Adipocyte (in vitro differentiated cells): ENCODE measurements around the gene SMG6.
"Not testable (repeated sequence)": the region's sequence is repeated elsewhere in the genome, so short reads cannot be mapped to it uniquely, and the experiment has no call there.

Experiments used
- DNase-seq: peaks from one replicate; pipeline ENCODE4 v3.0.0-alpha.2; 2015; ENCODE audit warnings: low read depth
- H3K27me3 ChIP-seq: replicated peaks from 2 replicates; pipeline ENCODE4 v1.7.0; 2013; ENCODE audit warnings: mild to moderate bottlenecking, low read length, moderate library complexity; ENCODE audit not compliant: control insufficient read depth, insufficient read depth
- H3K36me3 ChIP-seq: 2 replicates; pipeline ENCODE4 v1.7.0; 2013; ENCODE audit warnings: low read length, mild to moderate bottlenecking, moderate library complexity; ENCODE audit not compliant: control insufficient read depth, insufficient read depth, severe bottlenecking
- H3K4me1 ChIP-seq: 2 replicates; pipeline ENCODE4 v1.7.0; 2013; ENCODE audit warnings: mild to moderate bottlenecking, low read length, moderate library complexity; ENCODE audit not compliant: control insufficient read depth, insufficient read depth
- H3K4me3 ChIP-seq: 2 replicates; pipeline ENCODE4 v1.7.0; 2013; ENCODE audit warnings: mild to moderate bottlenecking, low read length, moderate library complexity
- H3K9ac ChIP-seq: 2 replicates; pipeline ENCODE4 v1.7.0; 2013; ENCODE audit warnings: mild to moderate bottlenecking, low read length, moderate library complexity
- H3K9me3 ChIP-seq: 2 replicates; pipeline ENCODE4 v1.7.0; 2013; ENCODE audit warnings: mild to moderate bottlenecking, low read length, moderate library complexity; ENCODE audit not compliant: control insufficient read depth

The SMG6 gene

GRCh38 chr17:2210726-2211125 is 92.9 kb downstream of the SMG6 start:
- no peak for DNase-seq
- no peaks in the 10 kb centered on the region for H3K9me3 ChIP-seq
- no peak overlapping the region for H3K9ac ChIP-seq
- H3K4me3 ChIP-seq, result no peak overlapping the region
- H3K4me1 ChIP-seq, result peaks cover 40% of the 10 kb centered on the region
- no peaks in the 10 kb centered on the region for H3K27me3 ChIP-seq
- H3K36me3 ChIP-seq, result no peaks in the 10 kb centered on the region

- no peak for DNase-seq
- peaks cover 21% of the 10 kb centered on the region for H3K4me1 ChIP-seq
- no peak overlapping the region for H3K9ac ChIP-seq
- no peaks in the 10 kb centered on the region for H3K36me3 ChIP-seq
- no peaks in the 10 kb centered on the region for H3K9me3 ChIP-seq
- H3K4me3 ChIP-seq, result no peak overlapping the region
- no peaks in the 10 kb centered on the region for H3K27me3 ChIP-seq
Measured at GRCh38 chr17:2207815-2208515, 95.6 kb downstream of the SMG6 start.

GRCh38 chr17:2204393-2204792 is 99.2 kb downstream of the SMG6 start:
- H3K4me3 ChIP-seq, result no peak overlapping the region
- H3K27me3 ChIP-seq, result no peaks in the 10 kb centered on the region
- H3K4me1 ChIP-seq, result peaks cover 9% of the 10 kb centered on the region
- peaks cover 9% of the 10 kb centered on the region for H3K36me3 ChIP-seq
- H3K9me3 ChIP-seq, result no peaks in the 10 kb centered on the region
- H3K9ac ChIP-seq, result no peak overlapping the region
- no peak for DNase-seq

- Histone ChIP-seq H3K9ac (no peak overlapping the region), H3K4me3 (no peak overlapping the region), H3K4me1 (peaks cover 9% of the 10 kb centered on the region), H3K27me3 (no peaks in the 10 kb centered on the region), H3K9me3 (no peaks in the 10 kb centered on the region), H3K36me3 (peaks cover 9% of the 10 kb centered on the region)
- DNase-seq, result no peak
Measured at GRCh38 chr17:2203818-2204217, 99.8 kb downstream of the SMG6 start.

GRCh38 chr17:2202996-2203575 is 100.5 kb downstream of the SMG6 start:
- peaks cover 9% of the 10 kb centered on the region for H3K36me3 ChIP-seq
- H3K4me1 ChIP-seq, result peaks cover 9% of the 10 kb centered on the region
- no peaks in the 10 kb centered on the region for H3K27me3 ChIP-seq
- no peak overlapping the region for H3K9ac ChIP-seq
- H3K9me3 ChIP-seq, result no peaks in the 10 kb centered on the region
- DNase-seq, result no peak
- no peak overlapping the region for H3K4me3 ChIP-seq

- Histone ChIP-seq H3K4me3 (no peak overlapping the region), H3K36me3 (peaks cover 9% of the 10 kb centered on the region), H3K9ac (no peak overlapping the region), H3K27me3 (no peaks in the 10 kb centered on the region), H3K9me3 (no peaks in the 10 kb centered on the region), H3K4me1 (peaks cover 9% of the 10 kb centered on the region)
- no peak for DNase-seq
Measured at GRCh38 chr17:2202302-2202995, 101.1 kb downstream of the SMG6 start.

GRCh38 chr17:2199386-2199785 is 104.2 kb downstream of the SMG6 start:
- not testable (repeated sequence) for H3K9ac ChIP-seq

GRCh38 chr17:2198927-2199326 is 104.7 kb downstream of the SMG6 start:
- peaks cover 16% of the 10 kb centered on the region for H3K36me3 ChIP-seq
- peaks cover 9% of the 10 kb centered on the region for H3K4me1 ChIP-seq
- no peak overlapping the region for H3K9ac ChIP-seq
- no peaks in the 10 kb centered on the region for H3K27me3 ChIP-seq
- H3K4me3 ChIP-seq, result no peak overlapping the region
- H3K9me3 ChIP-seq, result no peaks in the 10 kb centered on the region
- DNase-seq, result peak; percentile 40

More at GRCh38 chr17:2199386-2199785, 104.2 kb downstream of the SMG6 start:
- not testable (repeated sequence) for DNase-seq, H3K4me3 ChIP-seq, H3K9me3 ChIP-seq, H3K4me1 ChIP-seq, H3K27me3 ChIP-seq
- peaks cover 13% of the 10 kb centered on the region for H3K36me3 ChIP-seq

- H3K9me3 ChIP-seq, result no peaks in the 10 kb centered on the region
Measured at GRCh38 chr17:2197271-2197670, 106.3 kb downstream of the SMG6 start.

GRCh38 chr17:2195729-2196128 is 107.9 kb downstream of the SMG6 start:
- peak; percentile 63 for DNase-seq

More at GRCh38 chr17:2197271-2197670, 106.3 kb downstream of the SMG6 start:
- DNase-seq, result no peak
- peaks cover 18% of the 10 kb centered on the region for H3K36me3 ChIP-seq
- no peaks in the 10 kb centered on the region for H3K27me3 ChIP-seq
- peaks cover 10% of the 10 kb centered on the region for H3K4me1 ChIP-seq
- no peak overlapping the region for H3K4me3 ChIP-seq
- no peak overlapping the region for H3K9ac ChIP-seq

GRCh38 chr17:2194889-2195335 is 108.7 kb downstream of the SMG6 start:
- Histone ChIP-seq H3K36me3 (peaks cover 11% of the 10 kb centered on the region), H3K4me1 (peaks cover 24% of the 10 kb centered on the region), H3K27me3 (no peaks in the 10 kb centered on the region), H3K9ac (no peak overlapping the region), H3K4me3 (no peak overlapping the region), H3K9me3 (no peaks in the 10 kb centered on the region)
- no peak for DNase-seq

More at GRCh38 chr17:2195729-2196128, 107.9 kb downstream of the SMG6 start:
- Histone ChIP-seq H3K27me3 (no peaks in the 10 kb centered on the region), H3K9ac (no peak overlapping the region), H3K4me3 (no peak overlapping the region), H3K36me3 (peaks cover 11% of the 10 kb centered on the region), H3K4me1 (peaks cover 16% of the 10 kb centered on the region), H3K9me3 (no peaks in the 10 kb centered on the region)
